Astrocyte of the cerebellum (primary cell): ENCODE measurements around the gene ADARB2.
"Not testable (repeated sequence)": the region's sequence is repeated elsewhere in the genome, so short reads cannot be mapped to it uniquely, and the experiment has no call there.

Experiments
- DNase-seq: peaks from one replicate; pipeline ENCODE4 v3.0.0-alpha.2; 2011; ENCODE audit warnings: low read depth
- H3K4me3 ChIP-seq: 2 replicates; pipeline ENCODE4 v1.5.1; 2011; ENCODE audit warnings: mild to moderate bottlenecking, low read depth, low read length, moderate library complexity
- CTCF ChIP-seq: IDR thresholded peaks from 2 replicates; pipeline ENCODE4 v1.5.1; 2012; ENCODE audit warnings: low read length, low read depth, moderate library complexity, mild to moderate bottlenecking; ENCODE audit errors: missing control alignments
- in situ Hi-C: cut with HindIII; loops from 2 replicates; pipeline ENCODE4 v1.10.0; 2017; ENCODE audit warnings: low sequenced_read_pairs

Gene ADARB2

GRCh38 chr10:1163204-1163660, 574.1 kb downstream of the ADARB2 start:
- H3K4me3 ChIP-seq: no peak overlapping the region
- DNase-seq: no peak
- no peak for TF ChIP-seq CTCF
- in situ Hi-C loops: no loop called here

- TF ChIP-seq CTCF: no peak
- no peak overlapping the region for H3K4me3 ChIP-seq
- no peak for DNase-seq
- in situ Hi-C loops: no loop called here
Measured at GRCh38 chr10:1162481-1163203, 574.7 kb downstream of the ADARB2 start.

GRCh38 chr10:1161315-1161673, 576.0 kb downstream of the ADARB2 start:
- H3K4me3 ChIP-seq, DNase-seq, in situ Hi-C loops: not testable (repeated sequence)

GRCh38 chr10:1160561-1161314, 576.6 kb downstream of the ADARB2 start:
- H3K4me3 ChIP-seq: no peak overlapping the region
- in situ Hi-C loops: no loop called here
- no peak for TF ChIP-seq CTCF
- DNase-seq: no peak

- in situ Hi-C loops: no loop called here
- no peak overlapping the region for H3K4me3 ChIP-seq
- no peak for TF ChIP-seq CTCF
- no peak for DNase-seq
Measured at GRCh38 chr10:1159131-1160061, 577.9 kb downstream of the ADARB2 start.

GRCh38 chr10:1158536-1158935, 578.8 kb downstream of the ADARB2 start:
- H3K4me3 ChIP-seq, DNase-seq, in situ Hi-C loops: not testable (repeated sequence)

- DNase-seq: no peak
- no peak overlapping the region for H3K4me3 ChIP-seq
- TF ChIP-seq CTCF: no peak
- in situ Hi-C loops: no loop called here
Measured at GRCh38 chr10:1158066-1158465, 579.3 kb downstream of the ADARB2 start.
